LNCAP (cell line): ENCODE data around the gene PPP1R1C.

Experiments
- CTCF ChIP-seq: fragments of 450-650 bp; IDR thresholded peaks from 2 replicates; pipeline ENCODE4 v1.5.1; 2017; ENCODE audit warnings: mild to moderate bottlenecking

PPP1R1C gene

GRCh38 chr2:182166406-182166805, 180.8 kb downstream of the PPP1R1C start:
- no peak for TF ChIP-seq CTCF

- no peak for TF ChIP-seq CTCF
Measured at GRCh38 chr2:182166841-182167240, 181.2 kb downstream of the PPP1R1C start.
